Stimulated activated CD4-positive, alpha-beta T cell treated with anti-CD3 and anti-CD28 coated beads, Interleukin-1b, Interleukin-23, amount 100 ng/mL, for 1 hour (primary cell): ENCODE data around the gene LYSMD1.

ENCODE experiments used
- DNase-seq, 2 donors: peaks; one replicate each; pipeline ENCODE4 v3.0.0-alpha.2; 2020; ENCODE audit warnings: low read depth in 2 of 2

Gene LYSMD1

GRCh38 chr1:151175863-151176262, 10.2 kb upstream of the LYSMD1 start, which contains the start of gene TMOD4:
TMOD4 (minus strand) TSS chr1:151175981; CDS start chr1:151174875, 1,106 bp downstream.
- DNase-seq: no peak

GRCh38 chr1:151175041-151175741, 9.5 kb upstream of the LYSMD1 start:
- DNase-seq: no peak

- DNase-seq: no peak
These were observed 5.5 kb upstream of the LYSMD1 start for GRCh38 chr1:151171190-151171589.

GRCh38 chr1:151167116-151167515, 1.4 kb upstream of the LYSMD1 start:
- DNase-seq: no peak

- no peak for DNase-seq
These were observed 829 bp upstream of the LYSMD1 start for GRCh38 chr1:151166505-151166956.

GRCh38 chr1:151165281-151165737, 393 bp downstream of the LYSMD1 start:
- DNase-seq: no peak

- no peak for DNase-seq
These were observed 896 bp downstream of the LYSMD1 start for GRCh38 chr1:151164732-151165280.

GRCh38 chr1:151159373-151159772, 6.3 kb downstream of the LYSMD1 start:
- no peak for DNase-seq

- no peak for DNase-seq
These were observed 6.9 kb downstream of the LYSMD1 start for GRCh38 chr1:151158751-151159251.

- DNase-seq: peak in 1 of 2 donors; percentile 29
These were observed 7.4 kb downstream of the LYSMD1 start for GRCh38 chr1:151158326-151158725.

- DNase-seq: peak in 1 of 2 donors; percentile 17
These were observed 8.6 kb downstream of the LYSMD1 start for GRCh38 chr1:151157067-151157531.

GRCh38 chr1:151156515-151156819, 9.2 kb downstream of the LYSMD1 start, which contains the start of gene TNFAIP8L2:
TNFAIP8L2 (plus strand) TSS chr1:151156649; CDS start chr1:151158698, 2,049 bp downstream.
- peak; percentile 25 to 59 for DNase-seq

- DNase-seq: no peak
These were observed 18.0 kb downstream of the LYSMD1 start for GRCh38 chr1:151147665-151148064.

GRCh38 chr1:151147132-151147503, 18.6 kb downstream of the LYSMD1 start:
- no peak for DNase-seq

- peak; percentile 64 to 72 for DNase-seq
These were observed 19.1 kb downstream of the LYSMD1 start, which contains the start of gene SEMA6C for GRCh38 chr1:151146412-151147131. SEMA6C (minus strand) TSS chr1:151146631; CDS start chr1:151142621, 4,010 bp downstream.

GRCh38 chr1:151146072-151146411, 19.7 kb downstream of the LYSMD1 start:
- DNase-seq: no peak

- no peak for DNase-seq
These were observed 20.2 kb downstream of the LYSMD1 start for GRCh38 chr1:151145304-151146071.

GRCh38 chr1:151144474-151145303, 21.0 kb downstream of the LYSMD1 start:
- DNase-seq: no peak

GRCh38 chr1:151143986-151144385, 21.7 kb downstream of the LYSMD1 start:
- no peak for DNase-seq

- no peak for DNase-seq
These were observed 22.7 kb downstream of the LYSMD1 start for GRCh38 chr1:151143057-151143435.
